Thyroid gland (tissue), 4 donors: ENCODE results near the gene TSPAN1. TPM values are rescaled to one million over a fixed set of nuclear protein-coding genes. Genes with fewer than 3 reads are reported as not detected.

Experiments
- DNase-seq, 2 donors: peaks; one replicate each; pipeline ENCODE4 v3.0.0-alpha.2; 2019
- H3K27ac ChIP-seq, 3 donors: fragments of 200-600 bp; sonication (generic); 1 replicate in 2 of 3; 2 replicates in 1 of 3; pipeline ENCODE4 v1.5.1; 2016 to 2019; ENCODE audit warnings: mild to moderate bottlenecking in 1 of 3, moderate library complexity in 1 of 3
- H3K27me3 ChIP-seq: fragments of 200-600 bp; sonication (generic); one replicate; pipeline ENCODE4 v1.5.1; 2019
- H3K36me3 ChIP-seq, 2 donors: fragments of 200-600 bp; sonication (generic); one replicate each; pipeline ENCODE4 v1.5.1; 2016 to 2019
- H3K4me1 ChIP-seq, 2 donors: fragments of 200-600 bp; sonication (generic); one replicate each; pipeline ENCODE4 v1.5.1; 2017 to 2019
- H3K4me3 ChIP-seq, 3 donors: fragments of 200-600 bp; sonication (generic); replicated peaks in 1 of 3; 1 replicate in 2 of 3; 2 replicates in 1 of 3; pipeline ENCODE4 v1.5.1; 2016; ENCODE audit warnings: mild to moderate bottlenecking in 1 of 3
- H3K9me3 ChIP-seq: fragments of 200-600 bp; sonication (generic); one replicate; pipeline ENCODE4 v1.5.1; 2017
- CTCF ChIP-seq, 6 experiments: fragments of 200-600 bp in 3 of 6; fragments of 450-650 bp in 3 of 6; sonication (generic) in 3 of 6; IDR thresholded peaks; one replicate each; pipeline ENCODE4 v1.5.1; 2016 to 2019; ENCODE audit warnings: antibody characterized with exemption in 6 of 6, mild to moderate bottlenecking in 2 of 6, inconsistent platforms in 1 of 6, moderate library complexity in 1 of 6
- POLR2A ChIP-seq, 2 donors: fragments of 450-650 bp; IDR thresholded peaks; one replicate each; pipeline ENCODE4 v1.6.1; 2017; ENCODE audit warnings: antibody characterized with exemption in 2 of 2, mild to moderate bottlenecking in 2 of 2, moderate library complexity in 1 of 2
- WGBS, 2 donors: methylation state at CpG; one replicate each; pipeline ENCODE4 v1.1.5; 2017; 5-methylcytosine and 5-hydroxymethylcytosine counted together
- intact Hi-C: fragments of 100-400 bp; cut with DNase I; formaldehyde crosslinking; loops from one replicate; pipeline ENCODE4 v1.15.1; 2023
- total RNA-seq, 4 donors: library from RNA; depleted of rRNA; stranded (reverse); fragments of >200 nt; gene quantifications; one replicate each; pipeline ENCODE4 v1.2.3, GENCODE V29; 2016

Gene TSPAN1, protein sequence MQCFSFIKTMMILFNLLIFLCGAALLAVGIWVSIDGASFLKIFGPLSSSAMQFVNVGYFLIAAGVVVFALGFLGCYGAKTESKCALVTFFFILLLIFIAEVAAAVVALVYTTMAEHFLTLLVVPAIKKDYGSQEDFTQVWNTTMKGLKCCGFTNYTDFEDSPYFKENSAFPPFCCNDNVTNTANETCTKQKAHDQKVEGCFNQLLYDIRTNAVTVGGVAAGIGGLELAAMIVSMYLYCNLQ
- 100 to 1,000 TPM in 2 of 4 donors, 10 to 100 TPM in 2; 61.2 to 154 (median 105) TPM for total RNA-seq

GRCh38 chr1:46174448-46175231 lies at the start of gene TSPAN1:
Gene TSPAN1, plus strand, starts transcription at chr1:46175087. Its CDS starts 6,021 bp downstream, at chr1:46181108.
- no peak within 1 kb of the TSS for H3K4me3 ChIP-seq
- WGBS, 2 donors = 56 to 73% methylated on average over 11 of the region's 11 CpGs
- H3K4me1 ChIP-seq = peaks cover 35 to 56% of the 10 kb centered on the region in 2 donors
- H3K27me3 ChIP-seq = no peaks in the 10 kb centered on the region
- no peak for TF ChIP-seq CTCF (IDR thresholded peaks at IDR 0.05)
- peak in 1 of 2 donors; percentile 41 for TF ChIP-seq POLR2A (IDR thresholded peaks at IDR 0.05)
- H3K36me3 ChIP-seq = no peaks in the 10 kb centered on the region
- H3K27ac ChIP-seq = peak within 1 kb of the TSS; percentile 5 to 80 (median 72)
- DNase-seq = peak; percentile 55 to 73
- intact Hi-C loops = loop anchor here (5.0 kb wide), 1 partner anchor 37 kb away; no protein-coding TSS in a partner anchor
- H3K9me3 ChIP-seq = no peaks in the 10 kb centered on the region

- H3K4me1 ChIP-seq = peaks cover under 1 to 9% of the 10 kb centered on the region in 2 donors
- no peak for TF ChIP-seq CTCF (IDR thresholded peaks at IDR 0.05)
- TF ChIP-seq POLR2A (IDR thresholded peaks at IDR 0.05) = no peak
- intact Hi-C loops = no loop called here
- no peaks in the 10 kb centered on the region for H3K36me3 ChIP-seq
- H3K4me3 ChIP-seq = no peak overlapping the region
- H3K9me3 ChIP-seq = no peaks in the 10 kb centered on the region
- H3K27ac ChIP-seq = no peak overlapping the region
- WGBS, 2 donors = 91 to 95% methylated on average over 3 of the region's 3 CpGs
- DNase-seq = no peak
- no peaks in the 10 kb centered on the region for H3K27me3 ChIP-seq
These were observed 46.5 kb upstream of the TSPAN1 start for GRCh38 chr1:46128344-46128743.

DNA sequence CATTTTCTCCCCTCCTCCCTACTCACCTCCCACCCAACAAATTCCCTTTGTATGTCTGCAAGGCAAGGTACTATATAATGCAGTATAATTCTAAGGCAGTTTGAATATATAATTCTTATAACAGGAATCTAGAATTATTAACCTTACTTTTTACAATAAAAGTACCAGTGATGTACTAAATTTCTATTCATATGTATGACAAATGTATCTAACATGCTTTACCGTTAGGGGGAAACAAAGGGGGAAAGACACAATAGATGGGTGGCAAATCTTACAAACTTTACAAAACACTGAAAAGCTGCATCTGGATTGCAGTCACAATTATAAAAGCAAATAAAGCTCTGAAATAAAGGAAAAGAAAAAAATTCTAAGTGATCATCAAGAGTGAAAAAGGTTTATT lies 44.8 kb upstream of the TSPAN1 start:
- H3K36me3 ChIP-seq = no peaks in the 10 kb centered on the region
- no peaks in the 10 kb centered on the region for H3K9me3 ChIP-seq
- intact Hi-C loops = no loop called here
- no peak for DNase-seq
- TF ChIP-seq POLR2A (IDR thresholded peaks at IDR 0.05) (no peak), CTCF (IDR thresholded peaks at IDR 0.05) (no peak)
- no peak overlapping the region for H3K4me3 ChIP-seq
- 55 to 68% methylated on average over 1 of the region's 1 CpG for WGBS, 2 donors
- H3K4me1 ChIP-seq = peaks cover 18 to 26% of the 10 kb centered on the region in 2 donors
- no peak overlapping the region for H3K27ac ChIP-seq
- no peaks in the 10 kb centered on the region for H3K27me3 ChIP-seq

- no peak for DNase-seq
- Histone ChIP-seq H3K9me3 (no peaks in the 10 kb centered on the region), H3K27ac (peak overlapping the region in 1 of 3 donors; percentile 72), H3K36me3 (no peaks in the 10 kb centered on the region), H3K27me3 (no peaks in the 10 kb centered on the region), H3K4me3 (peak overlapping the region in 1 of 3 donors; percentile 83), H3K4me1 (peaks cover 23 to 31% of the 10 kb centered on the region in 2 donors)
- no peak for TF ChIP-seq CTCF (IDR thresholded peaks at IDR 0.05)
- intact Hi-C loops = no loop called here
- WGBS, 2 donors = 14 to 30% methylated on average over 5 of the region's 5 CpGs
These were observed 44.3 kb upstream of the TSPAN1 start for GRCh38 chr1:46130606-46131005.

DNA sequence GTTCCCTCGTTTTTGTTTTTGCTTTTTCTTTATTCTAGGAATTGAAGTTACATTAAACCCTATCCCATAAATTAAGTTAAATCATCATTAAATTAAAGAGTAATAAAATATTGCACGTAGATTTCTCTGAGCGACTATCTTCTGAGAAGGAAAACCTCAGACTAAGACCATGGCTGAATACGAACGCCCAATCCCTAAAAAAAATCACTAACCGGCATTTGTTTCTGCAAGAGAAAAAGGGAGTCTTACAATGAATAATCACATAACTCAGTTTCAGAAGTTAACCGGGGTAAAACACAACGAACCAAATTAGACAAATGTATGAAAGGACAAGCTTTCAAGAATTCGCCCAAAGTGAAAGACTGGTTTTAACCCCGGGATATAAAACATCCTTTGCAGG lies 43.8 kb upstream of the TSPAN1 start:
- TF ChIP-seq CTCF (IDR thresholded peaks at IDR 0.05) = no peak
- peak overlapping the region in 2 of 3 donors; percentile 45 to 83 for H3K4me3 ChIP-seq
- peak overlapping the region in 1 of 3 donors; percentile 72 for H3K27ac ChIP-seq
- no peaks in the 10 kb centered on the region for H3K27me3 ChIP-seq
- H3K36me3 ChIP-seq = no peaks in the 10 kb centered on the region
- no peak for DNase-seq
- peaks cover 25 to 31% of the 10 kb centered on the region in 2 donors for H3K4me1 ChIP-seq
- H3K9me3 ChIP-seq = no peaks in the 10 kb centered on the region
- 4 to 8% methylated on average over 10 of the region's 10 CpGs for WGBS, 2 donors
- intact Hi-C loops = no loop called here
